T-helper 9 cell (primary cell): ENCODE results near the gene NIT1.
"Not testable (repeated sequence)": the region's sequence is repeated elsewhere in the genome, so short reads cannot be mapped to it uniquely, and the experiment has no call there.

Experiments used
- DNase-seq: peaks from one replicate; pipeline ENCODE4 v3.0.0-alpha.2; 2020

NIT1 gene

GRCh38 chr1:161115132-161115711 is 2.7 kb upstream of the NIT1 start:
- DNase-seq = no peak

DNA sequence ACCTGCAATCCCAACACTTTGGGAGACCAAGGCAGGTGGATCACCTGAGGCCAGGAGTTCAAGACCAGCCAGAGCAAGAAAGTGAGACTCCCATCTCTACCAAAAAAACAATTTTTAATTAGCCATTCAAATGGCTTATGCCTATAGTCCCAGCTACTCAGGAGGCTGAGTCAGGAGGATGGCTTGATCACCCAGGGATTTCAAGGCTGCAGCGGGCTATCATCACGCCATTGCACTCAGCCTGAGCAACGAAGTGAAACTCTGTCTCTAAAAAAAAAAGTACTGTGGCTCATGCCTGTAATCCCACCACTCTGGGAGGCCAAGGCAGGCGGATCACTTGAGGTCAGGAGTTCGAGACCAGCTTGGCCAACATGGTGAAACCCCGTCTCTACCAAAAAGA is 1.9 kb upstream of the NIT1 start:
- DNase-seq = not testable (repeated sequence)

- DNase-seq = peak; percentile 39
Measured at GRCh38 chr1:161119092-161119903, 1.4 kb downstream of the NIT1 start.

DNA sequence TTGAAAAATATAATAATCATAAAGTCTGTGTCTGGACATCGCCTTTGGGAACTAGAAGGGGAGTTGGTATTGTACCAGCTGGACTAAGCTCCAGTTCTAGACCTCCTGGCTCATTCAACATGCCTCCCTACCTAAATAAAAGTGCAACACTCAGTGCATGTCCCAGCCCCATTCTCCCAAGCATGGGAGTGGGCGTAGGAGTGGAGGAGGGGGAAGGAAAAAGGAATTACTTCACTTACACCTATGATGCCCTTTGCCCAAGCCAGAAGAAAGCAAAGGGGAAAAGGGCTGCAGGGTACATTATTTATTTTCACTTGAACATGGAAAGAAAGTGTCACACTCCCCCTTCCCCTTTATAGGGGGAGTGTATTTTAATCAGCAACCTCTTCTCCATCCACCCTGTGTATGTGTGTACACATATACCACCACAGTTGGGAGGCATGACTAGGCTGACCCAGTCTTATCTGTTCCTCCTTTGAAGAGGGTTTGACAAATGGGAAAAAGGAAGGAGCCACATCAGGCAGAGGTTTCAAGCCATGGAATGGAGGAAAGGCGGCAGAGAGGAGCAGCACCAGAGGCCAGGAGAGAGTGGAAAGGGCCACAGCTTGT is 3.2 kb downstream of the NIT1 start:
- no peak for DNase-seq

- no peak for DNase-seq
Measured at GRCh38 chr1:161121834-161122233, 3.9 kb downstream of the NIT1 start.

GRCh38 chr1:161122967-161123366 is 5.1 kb downstream of the NIT1 start:
- DNase-seq = no peak

- no peak for DNase-seq
Measured at GRCh38 chr1:161127649-161128048, 9.7 kb downstream of the NIT1 start.

GRCh38 chr1:161128591-161129420 is 10.9 kb downstream of the NIT1 start:
- DNase-seq = no peak

- no peak for DNase-seq
Measured at GRCh38 chr1:161130266-161130665, 12.4 kb downstream of the NIT1 start.

- DNase-seq = no peak
Measured at GRCh38 chr1:161131523-161132409, 13.9 kb downstream of the NIT1 start.

GRCh38 chr1:161132410-161133219 is 14.7 kb downstream of the NIT1 start, which contains the start of gene DEDD:
Gene DEDD (minus strand): TSS chr1:161132667. CDS start chr1:161124462, 8,205 bp downstream.
- DNase-seq = peak; percentile 80

DNA sequence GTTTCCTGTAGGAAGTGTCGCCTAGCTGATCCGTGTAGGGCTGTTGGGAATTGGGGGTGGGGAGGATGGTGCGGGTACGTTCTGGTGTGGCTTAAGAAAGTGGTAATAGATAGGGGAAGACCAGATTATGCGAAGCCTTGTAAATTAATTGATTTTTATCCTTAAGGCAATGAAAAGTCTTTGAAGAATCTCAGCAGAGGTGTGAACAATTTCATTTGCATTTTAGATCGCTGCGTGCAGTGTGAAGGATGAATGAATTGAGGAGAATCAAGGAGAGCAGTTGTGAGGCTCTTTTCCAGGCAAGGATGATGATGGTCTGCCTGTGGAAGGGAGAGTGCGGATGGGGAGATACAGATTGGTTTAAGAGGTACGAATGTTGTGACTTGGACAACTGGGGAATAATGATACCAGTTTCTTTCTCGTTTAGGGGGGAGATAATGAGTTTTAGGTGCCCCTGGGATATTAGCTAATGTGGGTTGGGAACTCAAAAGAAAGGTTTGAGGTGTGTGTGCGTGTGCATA is 15.4 kb downstream of the NIT1 start:
- DNase-seq = no peak

DNA sequence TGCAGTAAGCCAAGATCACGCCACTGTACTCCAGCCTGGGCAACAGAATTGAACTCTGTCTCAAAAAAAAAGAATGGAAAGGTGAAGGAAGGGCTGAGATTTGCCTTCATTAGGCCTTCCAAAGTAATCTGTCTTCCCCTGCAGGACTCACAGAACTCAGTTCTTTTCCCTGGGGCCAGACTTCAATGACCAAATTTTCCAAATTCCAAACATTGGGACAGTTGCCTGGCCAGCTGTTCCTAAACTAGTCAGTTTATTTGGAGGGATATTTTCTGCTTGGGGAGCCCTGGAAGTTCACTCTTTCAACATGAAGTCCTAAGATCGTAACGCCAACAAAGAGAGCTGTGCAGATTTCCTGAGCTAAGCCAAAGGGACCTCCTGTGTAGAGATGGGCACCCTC is 20.0 kb downstream of the NIT1 start:
- DNase-seq = no peak

GRCh38 chr1:161138431-161138830 is 20.5 kb downstream of the NIT1 start:
- no peak for DNase-seq

GRCh38 chr1:161139766-161140165 is 21.9 kb downstream of the NIT1 start:
- no peak for DNase-seq

- no peak for DNase-seq
Measured at GRCh38 chr1:161140755-161141400, 23.0 kb downstream of the NIT1 start.

DNA sequence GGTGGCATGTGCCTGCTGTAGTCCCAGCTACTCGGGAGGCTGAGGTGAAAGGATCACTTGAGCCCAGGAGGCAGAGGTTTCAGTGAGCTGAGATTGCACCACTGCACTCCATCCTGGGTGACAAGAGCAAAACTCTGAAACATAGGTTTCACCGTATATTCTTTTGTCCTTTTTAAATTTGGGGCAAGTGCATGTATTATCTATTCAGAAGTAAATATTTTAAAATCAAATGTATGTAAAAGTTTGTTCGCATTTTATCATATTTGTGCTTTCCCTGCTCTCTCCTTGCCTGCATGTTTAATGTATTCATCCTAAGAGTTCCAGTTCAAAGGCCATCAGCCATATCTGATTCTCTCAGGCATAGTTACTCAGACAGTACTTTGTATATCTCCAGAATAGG is 27.9 kb downstream of the NIT1 start:
- no peak for DNase-seq

GRCh38 chr1:161153176-161153575 is 35.3 kb downstream of the NIT1 start:
- DNase-seq = no peak

- DNase-seq = peak; percentile 71
Measured at GRCh38 chr1:161153682-161154337, 35.9 kb downstream of the NIT1 start, which contains the start of gene UFC1. Gene UFC1 (plus strand): TSS chr1:161153978. CDS start chr1:161153998, 20 bp downstream.

DNA sequence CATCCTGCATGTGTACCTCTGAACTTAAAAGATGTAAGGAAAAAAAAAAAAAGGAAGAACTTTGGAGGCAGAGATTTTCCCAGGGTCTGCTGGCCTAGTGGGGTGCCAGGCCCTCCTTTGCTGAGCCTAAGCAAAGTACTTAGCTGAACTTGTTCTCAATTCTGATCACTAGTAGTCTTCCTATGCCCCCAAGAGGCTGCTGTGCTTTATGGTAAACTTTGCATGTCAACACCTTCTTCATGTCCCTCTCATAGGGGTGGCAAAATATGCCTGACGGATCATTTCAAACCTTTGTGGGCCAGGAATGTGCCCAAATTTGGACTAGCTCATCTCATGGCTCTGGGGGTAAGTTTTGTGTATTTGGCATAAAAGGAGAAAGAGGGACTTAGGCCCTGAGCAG is 40.0 kb downstream of the NIT1 start:
- DNase-seq = no peak
